Peyer's patch (tissue), 4 donors: ENCODE results near the gene BICDL2. TPM values are rescaled to one million over a fixed set of nuclear protein-coding genes. Genes with fewer than 3 reads are reported as not detected.

Experiments used
- DNase-seq, 3 donors: peaks; one replicate each; pipeline ENCODE4 v3.0.0-alpha.2; 2017 to 2019
- H3K27ac ChIP-seq, 4 donors: fragments of 200-600 bp; sonication (generic); one replicate each; pipeline ENCODE4 v1.5.1; 2016 to 2019
- H3K27me3 ChIP-seq, 2 donors: fragments of 200-600 bp; sonication (generic); one replicate each; pipeline ENCODE4 v1.5.1; 2019
- H3K36me3 ChIP-seq, 3 donors: fragments of 200-600 bp; sonication (generic); one replicate each; pipeline ENCODE4 v1.5.1; 2016 to 2019
- H3K4me1 ChIP-seq, 4 donors: fragments of 200-600 bp; sonication (generic); one replicate each; pipeline ENCODE4 v1.5.1; 2016 to 2019
- H3K4me3 ChIP-seq, 4 donors: fragments of 200-600 bp; sonication (generic); 1 replicate in 3 of 4; 2 replicates in 1 of 4; pipeline ENCODE4 v1.5.1; 2016 to 2019; ENCODE audit warnings: mild to moderate bottlenecking in 1 of 4
- H3K9me3 ChIP-seq, 4 donors: fragments of 200-600 bp; sonication (generic); one replicate each; pipeline ENCODE4 v1.5.1; 2016 to 2019; ENCODE audit warnings: mild to moderate bottlenecking in 1 of 4
- POLR2A ChIP-seq, 2 donors: fragments of 450-650 bp; IDR thresholded peaks; one replicate each; pipeline ENCODE4 v1.5.1; 2017; ENCODE audit warnings: antibody characterized with exemption in 2 of 2, mild to moderate bottlenecking in 2 of 2, moderate library complexity in 2 of 2
- total RNA-seq, 4 donors: library from RNA; depleted of rRNA; stranded (reverse); fragments of >200 nt; gene quantifications; one replicate each; pipeline ENCODE4 v1.1.0, GENCODE V29; 2016
- TF ChIP-seq, protein P1 (sequence below), 6 experiments: fragments of 450-650 bp in 4 of 6; fragments of 200-600 bp in 2 of 6; sonication (generic) in 1 of 6; IDR thresholded peaks; one replicate each; pipeline ENCODE4 v1.5.1; 2017 to 2019; ENCODE audit warnings: antibody characterized with exemption in 6 of 6, mild to moderate bottlenecking in 3 of 6, moderate library complexity in 1 of 6

BICDL2 gene
- total RNA-seq, 4 donors from 2014 or later, result 44.6 to 126 (median 93.8) TPM

- Histone ChIP-seq H3K9me3 (no peaks in the 10 kb centered on the region), H3K27me3 (no peaks in the 10 kb centered on the region), H3K4me1 (peaks cover 5 to 34% (median 23%) of the 10 kb centered on the region in 4 donors), H3K36me3 (no peaks in the 10 kb centered on the region), H3K4me3 (no peak within 1 kb of the TSS), H3K27ac (no peak within 1 kb of the TSS)
- no peak for TF ChIP-seq POLR2A (IDR thresholded peaks at IDR 0.05)
- TF ChIP-seq, protein P1, sequence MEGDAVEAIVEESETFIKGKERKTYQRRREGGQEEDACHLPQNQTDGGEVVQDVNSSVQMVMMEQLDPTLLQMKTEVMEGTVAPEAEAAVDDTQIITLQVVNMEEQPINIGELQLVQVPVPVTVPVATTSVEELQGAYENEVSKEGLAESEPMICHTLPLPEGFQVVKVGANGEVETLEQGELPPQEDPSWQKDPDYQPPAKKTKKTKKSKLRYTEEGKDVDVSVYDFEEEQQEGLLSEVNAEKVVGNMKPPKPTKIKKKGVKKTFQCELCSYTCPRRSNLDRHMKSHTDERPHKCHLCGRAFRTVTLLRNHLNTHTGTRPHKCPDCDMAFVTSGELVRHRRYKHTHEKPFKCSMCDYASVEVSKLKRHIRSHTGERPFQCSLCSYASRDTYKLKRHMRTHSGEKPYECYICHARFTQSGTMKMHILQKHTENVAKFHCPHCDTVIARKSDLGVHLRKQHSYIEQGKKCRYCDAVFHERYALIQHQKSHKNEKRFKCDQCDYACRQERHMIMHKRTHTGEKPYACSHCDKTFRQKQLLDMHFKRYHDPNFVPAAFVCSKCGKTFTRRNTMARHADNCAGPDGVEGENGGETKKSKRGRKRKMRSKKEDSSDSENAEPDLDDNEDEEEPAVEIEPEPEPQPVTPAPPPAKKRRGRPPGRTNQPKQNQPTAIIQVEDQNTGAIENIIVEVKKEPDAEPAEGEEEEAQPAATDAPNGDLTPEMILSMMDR (IDR thresholded peaks at IDR 0.05), result peak in 2 of 6 experiments; percentile 13 to 15
- no peak for DNase-seq
Measured at GRCh38 chr16:3017794-3018506, 18.8 kb downstream of the BICDL2 start, which contains the start of gene CLDN6. TSS of gene CLDN6 (minus strand) at chr16:3018183. CDS start at chr16:3016021, 2,162 bp downstream.

DNA sequence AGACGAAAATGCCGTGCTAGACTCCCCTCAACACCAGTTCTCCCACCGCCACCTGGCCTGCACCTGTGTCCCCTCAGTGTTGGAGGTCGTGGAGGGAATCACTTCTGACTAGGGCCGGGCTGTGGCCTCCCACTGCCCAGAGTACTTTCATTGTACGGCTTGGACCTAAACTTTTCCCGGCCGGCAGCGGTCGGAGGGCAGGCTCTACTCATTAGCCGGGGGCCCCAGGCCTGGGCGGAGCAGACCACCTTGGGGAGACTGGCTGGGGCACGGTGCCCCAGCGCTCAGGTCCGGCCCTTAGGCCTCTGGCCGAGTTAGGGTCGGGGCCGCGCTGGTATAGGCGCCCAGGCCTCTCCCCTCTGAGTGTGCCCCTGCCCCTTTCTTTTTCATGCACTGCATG is 19.4 kb downstream of the BICDL2 start:
- no peak for TF ChIP-seq POLR2A (IDR thresholded peaks at IDR 0.05)
- TF ChIP-seq, protein P1 (IDR thresholded peaks at IDR 0.05), result no peak
- H3K4me1 ChIP-seq, result peaks cover 0 to 28% (median 17%) of the 10 kb centered on the region in 4 donors
- H3K27ac ChIP-seq, result no peak overlapping the region
- H3K36me3 ChIP-seq, result no peaks in the 10 kb centered on the region
- H3K9me3 ChIP-seq, result no peaks in the 10 kb centered on the region
- no peak for DNase-seq
- H3K27me3 ChIP-seq, result no peaks in the 10 kb centered on the region
- no peak overlapping the region for H3K4me3 ChIP-seq

GRCh38 chr16:3015865-3016521 is 20.8 kb downstream of the BICDL2 start:
- no peak for DNase-seq
- no peak overlapping the region for H3K27ac ChIP-seq
- H3K4me3 ChIP-seq, result no peak overlapping the region
- TF ChIP-seq POLR2A (IDR thresholded peaks at IDR 0.05), result no peak
- TF ChIP-seq, protein P1 (IDR thresholded peaks at IDR 0.05), result no peak
- H3K9me3 ChIP-seq, result no peaks in the 10 kb centered on the region
- H3K27me3 ChIP-seq, result no peaks in the 10 kb centered on the region
- H3K4me1 ChIP-seq, result peaks cover 0 to 15% (median 7%) of the 10 kb centered on the region in 4 donors
- H3K36me3 ChIP-seq, result no peaks in the 10 kb centered on the region

DNA sequence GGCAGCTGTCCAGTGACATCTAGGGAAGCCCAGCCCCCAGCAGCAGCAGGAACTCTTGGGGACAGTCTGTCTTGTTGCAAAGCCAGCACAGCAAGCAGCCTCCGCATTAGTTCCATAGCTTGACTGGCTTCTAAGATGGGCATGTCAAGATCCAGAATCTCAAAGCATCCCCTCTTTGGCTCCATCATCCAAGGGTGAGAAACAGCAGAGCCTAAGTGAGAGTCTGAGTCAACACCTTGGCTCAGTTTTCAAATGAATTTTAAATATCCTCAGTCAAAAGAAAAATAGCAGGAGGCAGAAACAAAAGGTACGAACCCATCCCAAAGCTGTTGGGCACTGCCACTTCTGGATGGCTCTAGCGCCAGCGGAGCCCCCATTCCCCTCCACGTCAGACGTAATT is 21.8 kb downstream of the BICDL2 start:
- no peak overlapping the region for H3K27ac ChIP-seq
- TF ChIP-seq POLR2A (IDR thresholded peaks at IDR 0.05), result no peak
- TF ChIP-seq, protein P1 (IDR thresholded peaks at IDR 0.05), result no peak
- no peaks in the 10 kb centered on the region for H3K9me3 ChIP-seq
- H3K27me3 ChIP-seq, result no peaks in the 10 kb centered on the region
- H3K36me3 ChIP-seq, result no peaks in the 10 kb centered on the region
- H3K4me1 ChIP-seq, result peaks cover 0 to 12% (median 6%) of the 10 kb centered on the region in 4 donors
- no peak overlapping the region for H3K4me3 ChIP-seq
- no peak for DNase-seq

DNA sequence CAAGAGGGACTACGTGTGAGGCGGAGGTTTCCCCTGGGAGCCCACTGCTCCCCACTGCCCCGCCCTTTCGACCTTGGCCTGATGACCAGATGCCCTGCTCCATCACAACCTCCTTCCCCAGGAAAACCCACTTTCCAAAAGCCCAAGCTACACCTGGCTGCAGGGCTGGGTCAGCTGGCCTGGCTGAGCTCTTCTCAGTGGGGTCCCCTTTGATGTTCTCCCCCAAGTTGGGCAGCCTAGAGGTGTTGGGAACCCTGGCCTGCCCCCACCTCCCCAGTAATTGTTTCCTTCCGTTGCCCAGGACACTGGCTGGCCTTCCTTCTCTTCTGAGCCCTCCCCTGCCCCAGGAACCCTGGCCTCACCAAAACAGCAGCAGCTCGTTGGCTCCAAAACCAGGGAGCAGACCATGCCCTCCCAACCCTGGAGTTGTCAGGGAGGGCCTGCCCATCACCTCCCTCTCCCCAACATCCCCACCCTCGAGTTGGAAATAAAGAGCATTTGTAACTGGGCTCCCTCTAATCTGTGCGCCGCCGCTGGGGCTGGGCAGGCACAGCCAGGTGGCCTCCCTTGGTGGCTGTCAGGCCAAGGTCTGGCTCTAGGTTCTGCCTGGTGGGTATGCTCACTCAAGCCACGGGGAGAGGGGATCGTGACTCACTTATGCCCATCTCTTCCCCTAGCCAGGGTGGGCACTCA is 22.6 kb downstream of the BICDL2 start:
- Histone ChIP-seq H3K27me3 (no peaks in the 10 kb centered on the region), H3K27ac (no peak overlapping the region), H3K9me3 (no peaks in the 10 kb centered on the region), H3K4me3 (no peak overlapping the region), H3K4me1 (peaks cover 0 to 6% (median 0%) of the 10 kb centered on the region in 4 donors), H3K36me3 (no peaks in the 10 kb centered on the region)
- TF ChIP-seq, protein P1 (IDR thresholded peaks at IDR 0.05), result no peak
- no peak for TF ChIP-seq POLR2A (IDR thresholded peaks at IDR 0.05)
- DNase-seq, result no peak
